HepG2 (cell line): Measurements from ENCODE around the gene GABRA4. TPM values are rescaled to one million over a fixed set of nuclear protein-coding genes. Genes with fewer than 3 reads are reported as not detected.
A peak's percentile ranks its signal among the peaks of the same experiment; 100 is the strongest.

Experiments
- ATAC-seq: fragments of 200-7000 bp; cut with Tn5 transposase; 3 replicates; pipeline ENCODE4 v1.9.1; 2020; ENCODE audit warnings: mild to moderate bottlenecking, moderate library complexity
- BruUV-seq: library from RNA; stranded (reverse); fragments of 400-500 nt; replicated peaks from 2 replicates; lab custom pipeline; 2021; lab: Mats Ljungman, UMichigan
- CTCF ChIA-PET: fragments of 300-600 bp; formaldehyde crosslinking; extraction: SDS; loops from one replicate; lab custom pipeline; 2021; ENCODE audit warnings: low total read pairs, inconsistent platforms, low intra/inter-chr PET ratio; lab: Yijun Ruan, JAX
- POLR2A ChIA-PET: fragments of 350-600 bp; sonication (Branson Sonifier 250); formaldehyde crosslinking; loops from one replicate; lab custom pipeline; 2020; ENCODE audit warnings: antibody characterized with exemption, inconsistent platforms; lab: Yijun Ruan, JAX
- DNase-seq: peaks from one replicate; pipeline ENCODE4 v3.0.0-alpha.2; 2015; ENCODE audit warnings: low spot score
- FAIRE-seq: peaks from 3 replicates; lab custom pipeline; 2011; peaks lifted over from hg19 to GRCh38; lab: Jason Lieb, UNC
- H2AFZ ChIP-seq: one replicate; pipeline ENCODE4 v1.6.1; 2011; ENCODE audit warnings: low read length, inconsistent platforms
- H3K27ac ChIP-seq: fragments of 300-600 bp; 3 replicates; pipeline ENCODE4 v1.8.0; 2011; ENCODE audit warnings: mixed run types, mild to moderate bottlenecking, mixed read lengths, low read length, inconsistent platforms; ENCODE audit not compliant: insufficient read depth; ENCODE audit errors: extremely low read length
- H3K27me3 ChIP-seq, 2 experiments: fragments of 200-600 bp in 1 of 2; 2 replicates in 1 of 2; 3 replicates in 1 of 2; pipeline versions ENCODE4 v1.6.0 to v1.8.0; 2011; ENCODE audit warnings: low read length in 2 of 2, mild to moderate bottlenecking in 2 of 2, moderate library complexity in 2 of 2, inconsistent platforms in 1 of 2; ENCODE audit not compliant: insufficient read depth in 2 of 2, control insufficient read depth in 1 of 2
- H3K36me3 ChIP-seq, 2 experiments: fragments of 200-600 bp in 1 of 2; replicated peaks in 1 of 2; 2 replicates in 1 of 2; 3 replicates in 1 of 2; pipeline versions ENCODE4 v1.5.1 to v1.8.0; 2011; ENCODE audit warnings: low read length in 2 of 2, inconsistent platforms in 1 of 2; ENCODE audit not compliant: insufficient read depth in 2 of 2, control insufficient read depth in 1 of 2
- H3K4me1 ChIP-seq: 2 replicates; pipeline ENCODE4 v1.5.1; 2012; ENCODE audit warnings: low read length, inconsistent platforms; ENCODE audit not compliant: insufficient read depth
- H3K4me2 ChIP-seq: 2 replicates; pipeline ENCODE4 v1.6.0; 2011; ENCODE audit warnings: low read depth, low read length, inconsistent platforms
- H3K4me3 ChIP-seq, 3 experiments: fragments of 200-600 bp in 1 of 3; sonication (generic), shearing (Covaris generic) in 1 of 3; replicated peaks in 1 of 3; 2 replicates each; pipeline ENCODE4 v1.5.1; 2011 to 2016; ENCODE audit warnings: low read length in 3 of 3, inconsistent platforms in 2 of 3, low read depth in 2 of 3, mild to moderate bottlenecking in 2 of 3, control low read depth in 1 of 3, mixed read lengths in 1 of 3; ENCODE audit not compliant: insufficient read depth in 1 of 3
- H3K79me2 ChIP-seq: one replicate; pipeline ENCODE4 v1.6.1; 2011; ENCODE audit warnings: low read length, inconsistent platforms; ENCODE audit not compliant: insufficient read depth
- H3K9ac ChIP-seq: 2 replicates; pipeline ENCODE4 v1.6.0; 2011; ENCODE audit warnings: mild to moderate bottlenecking, low read depth, low read length, inconsistent platforms; ENCODE audit not compliant: insufficient read depth
- H3K9me3 ChIP-seq: 2 replicates; pipeline ENCODE4 v1.5.1; 2012; ENCODE audit warnings: mild to moderate bottlenecking, low read length
- H4K20me1 ChIP-seq: 2 replicates; pipeline ENCODE4 v1.6.0; 2011; ENCODE audit warnings: inconsistent platforms, mild to moderate bottlenecking, low read length, moderate library complexity; ENCODE audit not compliant: insufficient read depth
- ATM ChIP-seq: fragments of 450-650 bp; IDR thresholded peaks from 2 replicates; pipeline ENCODE4 v1.7.1; 2017; ENCODE audit warnings: mild to moderate bottlenecking, borderline replicate concordance
- HNF4A ChIP-seq: sonication (generic); formaldehyde crosslinking; IDR thresholded peaks from 2 replicates; pipeline ENCODE4 v1.4.0; 2020; ENCODE audit warnings: missing genetic modification reagents
- IRF2 ChIP-seq: IDR thresholded peaks from 2 replicates; pipeline ENCODE4 v1.6.1; 2018; ENCODE audit warnings: missing genetic modification reagents, missing compliant biosample characterization
- NR2C2 ChIP-seq: sonication (generic); formaldehyde crosslinking; IDR thresholded peaks from 2 replicates; pipeline ENCODE4 v1.4.0; 2020; ENCODE audit warnings: missing genetic modification reagents, mild to moderate bottlenecking, moderate library complexity, borderline replicate concordance
- PAXIP1 ChIP-seq: sonication (generic); formaldehyde crosslinking; conservative IDR thresholded peaks from 2 replicates; pipeline ENCODE4 v1.4.0; 2020; ENCODE audit warnings: mild to moderate bottlenecking, missing genetic modification reagents, moderate library complexity
- ZNF414 ChIP-seq: sonication (generic); formaldehyde crosslinking; IDR thresholded peaks from 2 replicates; pipeline ENCODE4 v1.5.0; 2020; ENCODE audit warnings: missing genetic modification reagents
- WGBS: methylation state at CpG from one replicate; pipeline ENCODE4 v1.1.6; 2017; ENCODE audit warnings: low lambda C conversion rate; 5-methylcytosine and 5-hydroxymethylcytosine counted together
- in situ Hi-C: cut with HindIII; loops from 2 replicates; pipeline ENCODE4 v1.10.0; 2017; ENCODE audit warnings: low pct_unique_long_range_greater_than_20kb; ENCODE audit not compliant: extremely low pct_ligation_motif_present
- intact Hi-C: fragments of 100-400 bp; cut with micrococcal nuclease; formaldehyde crosslinking; loops from one replicate; pipeline ENCODE4 v1.10.0; 2022; ENCODE audit not compliant: unreplicated experiment
- polyA plus RNA-seq, 8 experiments: library from polyadenylated mRNA; depleted of rRNA in 3 of 8; stranded (reverse) in 7 of 8; unstranded in 1 of 8; fragments of >200 nt; fragmentation: Illumina TruSeq in 4 of 8; extraction: Trizol in 4 of 8; gene quantifications; 2 replicates each; pipeline versions ENCODE4 v1.2.1 to v1.2.3, GENCODE V29; 2011 to 2016; ENCODE audit warnings: low read depth in 4 of 8, missing spikeins in 1 of 8, mixed read lengths in 1 of 8; ENCODE audit not compliant: insufficient read depth in 1 of 8
- total RNA-seq, 5 experiments: library from RNA; depleted of rRNA; stranded (reverse); fragments of >200 nt; fragmentation: Illumina TruSeq; extraction: Trizol; gene quantifications; 2 replicates each; pipeline ENCODE4 v1.2.3, GENCODE V29; 2016; ENCODE audit warnings: low read depth in 1 of 5

Gene GABRA4
- total and polyA plus RNA-seq, 2 of the 13 experiments (the other 11 are each of a cell fraction or from before 2014, with no cell fraction given) = not detected

- H3K9ac ChIP-seq = 0 out of 2 replicates have a peak overlapping the region, but pooled peaks have one; percentile 4
- peaks cover 11% of the 10 kb centered on the region for H3K4me1 ChIP-seq
- no peak for FAIRE-seq
- 27% methylated on average over 2 of the region's 2 CpGs for WGBS
- no peak for DNase-seq
- ChIA-PET POLR2A (no interaction called here), CTCF (no interaction called here)
- no peaks in the 10 kb centered on the region for H3K9me3 ChIP-seq
- BruUV-seq = no TSS peak
- no peaks in the 10 kb centered on the region for H3K27me3 ChIP-seq
- TF ChIP-seq ATM = no peak
- 0 out of 2 replicates have a peak, but pooled peaks have one; percentile 25 for TF ChIP-seq NR2C2 (CRISPR knock-in tag)
- peak; percentile 98 for TF ChIP-seq IRF2
- 0 out of 2 replicates have a peak, but pooled peaks have one; percentile 20 for TF ChIP-seq PAXIP1 (CRISPR knock-in tag)
- no peak for TF ChIP-seq ZNF414 (CRISPR knock-in tag)
- peak; percentile 40 for TF ChIP-seq HNF4A (CRISPR knock-in tag)
- no peak overlapping the region for H3K27ac ChIP-seq
- in situ Hi-C loops (no loop called here), intact Hi-C loops (no loop called here)
- H3K79me2 ChIP-seq = no peaks in the 10 kb centered on the region
- ATAC-seq = peak; percentile 61
- no peak overlapping the region for H2AFZ ChIP-seq
- peak overlapping the region in 2 of 3 experiments; percentile 19 to 26; a peak in 3 of 6 replicates for H3K4me3 ChIP-seq
- no peaks in the 10 kb centered on the region for H3K36me3 ChIP-seq
- peak overlapping the region; percentile 56 for H3K4me2 ChIP-seq
- no peaks in the 10 kb centered on the region for H4K20me1 ChIP-seq
Measured at GRCh38 chr4:47010912-47011446, 17.6 kb upstream of the GABRA4 start.
